HG03571 (cell line): Measurements from ENCODE around the gene TBC1D17.

Source experiments
- ATAC-seq: cut with Tn5 transposase; IDR thresholded peaks from one replicate; pipeline ENCODE4 v1.9.1; 2021; ENCODE audit not compliant: unreplicated experiment

The TBC1D17 gene

DNA sequence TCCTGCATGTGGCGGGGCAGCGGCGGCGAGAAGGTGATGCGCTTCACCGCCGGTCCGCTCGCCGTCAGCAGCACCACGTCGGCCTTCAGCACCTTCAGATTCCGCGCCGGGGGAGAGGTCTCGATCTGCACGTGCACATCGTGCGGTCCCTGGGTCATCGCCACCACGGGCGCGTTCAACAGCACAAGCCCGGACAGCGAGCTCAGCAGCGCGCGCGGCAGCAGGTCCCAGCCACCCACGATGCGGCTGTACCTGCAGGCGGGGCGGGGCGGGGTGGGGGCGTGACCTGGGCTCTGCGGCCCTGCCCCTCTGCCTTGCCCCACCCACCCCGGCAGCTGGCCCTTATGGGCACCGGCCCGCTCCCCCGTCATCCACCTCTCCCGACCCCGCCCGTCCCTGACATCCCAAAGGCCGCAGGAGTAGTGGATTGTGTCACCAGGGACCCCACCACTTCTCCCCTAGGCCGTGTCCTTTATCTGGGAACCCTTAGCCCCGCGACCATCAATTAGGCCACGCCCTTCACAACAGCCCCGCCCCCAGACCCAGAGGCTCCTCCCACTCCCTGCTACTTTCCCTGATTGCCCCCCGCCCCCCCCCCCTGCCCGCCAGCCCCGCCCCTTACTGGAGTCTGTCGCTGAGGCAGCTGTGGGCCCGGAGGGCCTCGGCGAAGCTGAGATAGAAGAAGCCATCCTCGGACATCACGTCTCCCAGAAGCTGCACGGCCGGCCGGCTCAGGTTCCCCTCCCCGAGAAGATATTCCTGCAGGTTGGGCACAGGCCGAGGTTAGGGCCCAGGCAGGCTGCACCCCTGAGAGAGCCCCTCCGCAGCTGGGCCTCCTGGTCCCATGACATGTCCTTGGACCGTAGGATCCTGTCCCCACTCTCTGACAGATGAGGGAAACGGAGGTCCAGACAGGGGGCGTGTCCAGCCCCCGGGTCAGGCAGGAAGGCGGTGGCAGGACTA, 13.1 kb downstream of the TBC1D17 start:
- no peak for ATAC-seq

DNA sequence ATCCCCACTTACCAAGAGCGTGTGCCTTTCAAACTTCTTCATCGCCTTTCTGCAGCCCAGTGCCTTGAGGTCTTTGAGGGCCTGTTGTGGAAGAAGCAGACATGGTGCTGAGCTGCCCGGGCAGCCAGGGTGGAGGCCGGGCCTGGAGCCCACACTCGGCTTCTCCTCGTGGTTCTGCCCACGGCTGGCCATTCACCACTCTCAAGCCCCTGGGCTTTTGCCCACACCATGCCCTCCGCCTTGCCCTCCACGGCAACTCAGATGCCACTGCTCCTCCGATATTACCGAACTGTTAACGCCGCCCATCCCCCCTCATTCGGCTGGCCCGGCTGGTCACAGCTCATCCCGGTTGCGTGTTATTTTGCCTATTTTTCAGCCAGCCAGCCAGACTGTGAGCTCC, 13.9 kb downstream of the TBC1D17 start:
- ATAC-seq = no peak

DNA sequence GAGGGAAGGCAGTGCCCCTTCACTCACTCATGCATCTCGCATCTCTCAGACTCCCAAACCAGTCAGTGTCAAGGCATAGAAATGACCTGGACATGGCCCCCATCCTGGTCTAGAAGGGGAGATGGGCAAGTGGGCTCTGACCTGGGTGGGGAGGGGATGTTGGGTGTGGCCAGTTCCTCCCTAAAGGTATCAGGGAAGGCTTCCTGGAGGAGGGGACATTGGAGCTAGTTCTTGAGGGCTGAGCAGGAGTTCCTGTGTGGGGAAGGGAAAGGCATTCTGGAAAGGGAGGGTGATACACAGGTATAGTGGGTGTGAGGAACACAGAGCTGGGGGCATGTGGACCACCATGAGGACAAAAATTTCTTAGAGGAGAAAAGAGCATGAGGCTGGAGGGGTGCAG, 15.2 kb downstream of the TBC1D17 start:
- ATAC-seq = no peak

DNA sequence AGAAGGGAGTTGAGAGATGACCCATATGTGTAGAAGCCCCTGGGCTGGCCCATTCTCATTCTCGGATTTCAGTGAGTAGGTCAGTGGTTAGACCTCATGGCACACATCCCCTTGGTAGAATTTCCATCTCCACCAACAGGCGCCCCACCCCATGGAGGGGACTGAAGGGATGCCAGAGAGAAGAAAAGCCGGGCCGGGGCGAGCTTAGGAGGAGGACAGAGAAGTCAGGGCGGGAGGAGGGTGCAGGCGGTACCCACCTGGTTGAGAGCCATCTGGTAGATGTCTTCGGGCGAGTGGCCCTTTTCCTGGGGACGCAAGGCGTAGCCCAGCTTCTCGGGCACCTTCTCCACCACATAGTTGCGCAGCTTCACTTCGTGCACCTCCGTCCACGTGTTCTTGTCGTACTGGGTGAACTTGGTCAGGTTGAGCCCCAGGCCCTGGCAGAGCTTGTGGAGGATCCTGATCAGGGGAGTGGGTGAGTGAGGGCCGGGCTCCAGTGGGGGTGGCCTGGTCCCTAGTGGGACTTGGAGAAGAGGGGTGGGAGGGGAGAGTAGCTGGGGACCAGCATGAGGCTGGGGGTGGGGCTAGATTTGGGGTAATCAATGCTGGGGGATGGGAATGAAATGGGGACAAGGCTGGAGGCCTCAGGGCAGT, 16.6 kb downstream of the TBC1D17 start:
- no peak for ATAC-seq

DNA sequence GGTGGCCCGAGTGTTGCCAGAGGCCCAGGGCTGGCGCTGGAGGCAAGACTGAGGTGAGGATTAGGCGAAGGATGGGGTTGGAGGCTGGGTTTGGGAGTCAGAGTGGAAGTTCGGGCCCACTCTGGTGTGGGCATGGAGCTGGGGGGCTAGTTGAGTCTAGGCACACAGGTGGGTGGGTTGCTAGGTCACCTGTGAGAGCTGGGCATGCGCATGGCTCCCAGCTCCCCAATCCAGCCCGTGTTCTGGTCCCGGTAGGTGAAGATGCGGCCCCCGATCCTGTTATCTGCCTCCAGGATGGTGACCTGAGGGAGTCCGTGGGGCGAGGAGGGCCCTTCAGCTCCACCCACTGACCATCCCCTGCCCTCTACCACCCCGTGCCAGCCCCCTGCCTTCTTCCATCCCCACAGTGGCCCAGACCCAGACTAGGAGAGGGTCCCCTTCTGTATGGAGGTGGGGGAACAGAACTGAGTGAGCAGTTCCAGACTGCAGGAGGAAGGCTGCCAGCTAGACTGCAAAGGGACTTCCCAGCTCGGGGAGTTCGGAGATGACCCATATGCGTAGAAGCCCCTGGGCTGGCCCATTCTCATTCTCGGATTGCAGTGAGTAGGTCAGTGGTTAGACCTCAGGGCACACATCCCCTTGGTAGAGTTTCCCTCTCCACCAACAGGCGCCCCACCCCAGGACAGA, 17.5 kb downstream of the TBC1D17 start:
- ATAC-seq = no peak

DNA sequence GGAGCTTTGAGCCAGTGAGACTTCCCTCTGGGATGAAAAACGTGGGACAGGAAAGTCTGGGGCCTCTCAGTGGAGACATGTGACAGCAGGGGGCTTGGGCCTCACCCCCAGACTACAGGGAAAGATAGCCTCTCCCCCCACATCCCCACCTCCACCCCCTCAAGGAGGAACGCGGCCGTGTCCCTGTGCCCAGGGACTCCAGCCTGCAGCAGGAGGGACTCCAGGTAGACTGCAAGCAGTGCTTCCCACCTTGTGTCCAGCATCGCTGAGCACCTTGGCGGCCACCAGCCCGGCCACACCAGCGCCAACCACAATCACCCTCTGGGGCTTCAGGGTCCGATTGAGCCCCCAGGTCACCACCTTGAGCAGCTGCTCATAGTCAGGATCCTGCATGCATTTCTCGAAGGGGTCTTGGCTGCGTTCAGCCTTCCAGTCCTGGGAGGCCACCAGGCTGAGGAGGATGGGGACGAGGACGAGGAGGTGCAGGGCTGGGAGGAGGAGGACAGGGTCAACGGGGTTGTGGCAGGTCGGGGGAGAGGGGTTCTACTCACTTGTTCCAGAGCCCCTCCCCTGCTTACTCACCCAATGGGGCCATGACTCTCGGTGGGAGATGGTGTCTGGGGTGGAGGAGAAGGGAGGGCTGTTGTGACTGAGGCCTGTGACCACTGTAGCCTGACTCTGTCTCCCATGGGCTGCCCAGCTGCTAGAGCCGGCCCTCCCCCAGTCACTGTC, 18.2 kb downstream of the TBC1D17 start:
- no peak for ATAC-seq

DNA sequence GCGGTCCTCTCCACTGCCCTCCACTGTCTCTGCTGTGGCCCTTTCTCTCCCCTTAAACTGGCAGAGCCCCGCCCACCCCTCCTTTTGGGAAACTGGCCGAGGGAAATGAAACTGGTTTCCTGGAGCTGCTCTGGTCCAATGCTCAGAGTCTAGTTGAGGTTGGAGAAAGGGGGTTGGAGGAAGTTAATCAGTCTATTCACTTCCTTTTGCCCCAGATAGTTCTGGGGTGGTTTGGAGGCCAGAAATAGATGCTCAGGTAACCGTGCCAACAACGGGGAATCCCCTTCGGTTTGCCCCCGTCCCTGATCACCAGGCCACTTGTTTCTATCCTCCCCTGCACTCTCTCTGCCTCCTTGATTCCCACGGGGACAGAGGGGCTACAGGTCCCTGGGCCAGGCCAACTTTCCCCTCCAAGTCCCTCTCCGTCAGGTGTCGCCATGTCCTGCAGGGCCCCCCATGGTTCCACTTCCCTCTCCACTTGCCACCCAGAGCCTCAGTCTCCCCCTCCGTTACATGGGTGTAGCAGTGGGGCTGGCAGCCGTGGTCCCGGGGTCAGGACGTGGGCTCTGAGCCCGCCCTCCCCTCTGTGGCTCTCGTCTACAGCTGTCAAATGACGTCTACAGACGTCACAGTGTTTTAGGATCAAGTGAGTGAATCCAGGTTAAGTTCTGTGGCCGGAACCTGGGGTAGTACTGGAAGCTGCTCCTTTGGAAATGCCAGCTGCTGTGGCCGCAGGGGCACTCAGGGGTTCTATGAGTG, 19.5 kb downstream of the TBC1D17 start, which contains the start of gene IL4I1:
TSS of gene IL4I1 (minus strand) at position 25 of the 759 bp plus-strand sequence. CDS start 727 bp downstream, outside the sequence.
- ATAC-seq = peak; percentile 44

DNA sequence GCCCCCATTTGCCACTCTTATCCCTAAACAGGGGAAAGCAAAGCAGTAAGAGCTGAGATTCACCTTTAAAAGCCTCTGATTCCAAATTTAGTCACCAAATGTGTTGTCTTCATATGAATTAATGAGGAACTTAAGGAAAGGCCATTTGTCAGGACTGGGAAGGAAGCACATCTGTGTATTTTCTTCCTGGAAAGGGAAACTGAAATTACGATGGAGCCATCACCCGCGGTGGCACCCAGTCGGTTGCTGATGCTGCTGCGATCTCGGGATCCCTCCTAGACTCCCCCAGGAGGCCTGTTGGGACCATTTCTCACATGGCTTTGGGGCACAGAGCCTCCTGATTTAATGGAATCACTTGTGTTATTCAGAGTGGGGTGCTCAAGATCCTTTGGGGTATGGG, 26.6 kb downstream of the TBC1D17 start:
- no peak for ATAC-seq

DNA sequence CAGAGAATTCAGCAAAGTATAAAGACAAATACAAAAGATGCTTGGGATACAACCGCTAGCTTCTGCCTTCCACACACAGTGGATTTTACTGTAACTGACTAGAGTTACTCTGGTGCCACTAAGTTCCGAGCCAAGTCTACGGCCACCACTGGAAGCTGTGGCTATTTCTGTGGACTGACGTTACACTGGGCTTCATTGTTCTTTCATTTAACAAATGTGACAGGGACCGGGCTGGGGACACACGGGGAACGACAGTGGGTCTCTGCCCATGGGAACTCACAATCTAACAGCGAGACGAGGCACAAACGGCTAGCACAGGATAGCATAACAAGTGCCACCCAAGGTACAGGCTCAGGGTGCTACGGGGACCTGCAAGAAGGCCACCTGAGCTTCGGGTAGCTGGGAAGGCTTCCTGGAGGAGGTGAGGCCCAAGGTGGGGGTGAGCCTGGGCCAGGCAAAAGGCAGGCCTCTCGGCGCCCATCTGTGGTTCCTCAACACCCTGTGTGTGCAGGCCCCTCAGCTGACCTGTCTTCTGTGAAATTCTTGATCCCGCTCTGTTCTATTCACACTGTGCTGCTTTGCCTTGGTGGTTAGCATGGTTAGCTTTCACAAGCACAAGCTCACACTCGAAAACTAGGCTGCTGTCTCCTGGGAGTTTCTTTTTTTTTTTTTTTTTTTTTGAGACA, 29.5 kb downstream of the TBC1D17 start:
- no peak for ATAC-seq

DNA sequence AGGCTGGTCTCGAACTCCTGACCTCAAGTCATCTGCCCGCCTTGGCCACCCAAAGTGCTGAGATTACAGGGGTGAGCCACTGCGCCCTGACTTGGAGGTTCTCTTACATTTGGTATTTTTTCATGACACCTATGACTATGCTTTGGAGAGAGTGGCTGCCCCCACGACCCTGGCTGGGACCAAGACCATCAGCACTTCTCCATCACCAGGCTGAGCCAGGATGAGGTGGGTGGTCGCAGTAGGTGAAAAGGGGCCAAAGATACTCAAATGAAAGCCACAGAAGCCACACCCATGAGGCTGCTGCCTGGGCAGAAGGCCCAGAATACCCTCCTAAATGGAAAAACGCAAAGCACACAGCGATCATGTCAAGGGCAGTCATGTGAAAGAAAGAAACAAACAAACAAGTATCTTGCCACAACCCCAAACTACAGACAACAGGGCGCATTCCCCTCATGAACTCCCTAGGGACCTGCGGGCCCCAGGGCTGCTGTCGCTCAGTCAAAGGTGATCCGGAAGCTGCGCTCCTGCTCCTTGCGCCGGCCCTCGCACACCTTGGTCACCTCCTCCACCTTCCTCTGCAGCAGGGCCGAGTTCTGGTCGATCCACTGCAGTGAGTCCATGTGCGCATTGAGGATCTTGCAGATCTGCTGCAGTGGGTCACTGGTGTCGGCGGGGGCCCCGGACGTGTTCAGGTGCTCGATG, 30.4 kb downstream of the TBC1D17 start:
- no peak for ATAC-seq

DNA sequence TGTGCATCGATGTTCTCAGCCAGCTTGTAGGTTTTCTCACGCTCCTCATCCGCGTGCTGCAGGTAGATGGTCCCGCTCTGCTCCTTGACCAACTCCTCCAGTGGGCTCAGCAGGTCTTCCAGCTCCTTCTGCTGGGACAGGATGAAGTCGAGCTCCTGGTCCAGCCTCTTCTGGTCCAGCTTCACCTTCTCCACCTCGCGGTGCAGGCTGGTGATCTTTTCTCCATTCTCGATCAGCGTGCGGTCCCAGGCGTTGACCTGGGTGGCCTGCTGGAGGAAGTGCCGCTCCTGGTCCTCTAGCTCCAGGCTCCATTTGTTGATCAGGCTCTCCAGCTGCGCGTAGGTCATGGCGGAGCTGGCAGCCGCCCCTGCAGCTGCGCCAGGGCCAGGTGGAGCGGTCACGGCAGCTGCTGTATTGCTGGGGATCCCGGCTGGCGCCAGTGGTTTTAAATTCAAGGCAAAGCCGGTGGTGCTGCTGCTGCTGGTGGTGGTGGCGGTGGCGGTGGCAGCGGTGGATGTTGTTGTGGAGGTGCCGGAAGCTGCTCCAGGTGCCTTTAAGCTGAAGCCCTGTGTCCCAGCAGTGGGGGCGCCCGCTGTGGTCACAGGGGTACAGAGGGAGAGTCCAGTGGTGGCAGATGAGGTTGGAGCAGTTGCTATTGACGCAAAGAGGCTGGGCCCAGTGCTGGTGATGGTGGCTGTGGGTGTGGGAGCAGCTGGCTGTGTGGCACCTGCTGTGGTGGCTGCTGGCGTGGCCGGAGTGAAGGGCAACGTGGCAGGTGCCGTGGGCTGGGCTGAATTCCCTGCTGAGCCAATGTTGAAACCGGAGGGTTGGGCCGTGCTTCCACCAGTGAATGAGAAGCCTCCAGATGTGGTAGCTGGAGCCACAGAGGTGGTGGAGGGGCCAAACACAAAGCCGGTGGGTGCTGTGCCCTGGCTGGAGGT, 31.2 kb downstream of the TBC1D17 start:
- no peak for ATAC-seq

DNA sequence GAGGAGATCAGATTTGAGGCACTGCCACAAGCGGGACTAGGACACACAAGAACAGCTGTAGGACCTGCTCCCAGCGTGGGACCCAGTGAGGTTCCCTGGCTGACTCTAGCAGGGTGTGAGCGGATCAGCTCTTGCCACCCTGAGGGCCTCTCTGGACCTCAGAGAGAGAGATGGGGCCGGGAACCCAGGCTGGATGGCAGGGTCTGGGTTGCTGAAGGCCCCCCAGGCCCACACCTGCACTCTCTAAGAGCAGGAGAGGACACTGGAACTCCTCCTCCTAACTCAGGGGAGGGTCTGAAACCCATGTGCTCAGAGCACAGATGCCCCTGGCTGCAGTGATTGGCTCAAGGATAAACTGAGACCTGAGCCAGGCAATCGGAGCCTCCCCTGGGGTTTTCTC, 32.7 kb downstream of the TBC1D17 start:
- ATAC-seq = no peak

DNA sequence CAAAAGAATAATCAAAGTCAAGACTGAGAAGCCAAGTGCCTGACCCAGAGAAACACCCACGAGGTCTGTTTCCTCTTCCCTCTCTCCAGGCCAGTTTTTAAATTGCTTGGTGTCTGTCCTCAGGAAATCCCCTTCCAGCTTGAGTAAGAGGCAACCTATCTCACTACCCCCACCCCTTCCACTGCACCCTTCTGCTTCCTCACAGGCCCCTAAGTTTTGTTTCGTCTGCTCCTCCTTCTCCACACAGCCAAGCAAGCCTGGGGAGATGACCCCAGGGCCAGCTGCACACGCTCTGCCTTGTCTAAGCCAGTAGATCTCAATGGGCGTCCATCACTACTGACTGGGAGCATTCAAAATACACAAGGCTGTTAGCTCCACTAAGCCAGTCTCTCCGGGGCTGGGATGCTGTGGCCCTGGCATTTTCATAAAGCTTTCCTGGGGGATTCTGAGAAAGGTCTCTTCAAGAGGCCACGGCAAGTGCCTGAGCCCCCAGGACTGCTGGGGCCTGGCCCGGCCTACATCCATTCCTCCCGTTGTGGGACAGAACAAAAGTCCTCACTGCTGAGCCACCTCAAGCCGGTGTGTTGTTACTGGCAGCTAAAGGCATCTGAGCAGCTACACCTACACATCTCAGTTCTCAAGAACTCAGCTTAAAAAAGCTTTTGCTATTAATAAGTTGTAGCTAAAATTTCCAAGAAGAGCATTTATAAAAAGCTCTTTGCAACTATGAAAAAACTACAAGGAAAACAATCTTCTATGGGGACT, 34.1 kb downstream of the TBC1D17 start:
- peak; percentile 43 for ATAC-seq

DNA sequence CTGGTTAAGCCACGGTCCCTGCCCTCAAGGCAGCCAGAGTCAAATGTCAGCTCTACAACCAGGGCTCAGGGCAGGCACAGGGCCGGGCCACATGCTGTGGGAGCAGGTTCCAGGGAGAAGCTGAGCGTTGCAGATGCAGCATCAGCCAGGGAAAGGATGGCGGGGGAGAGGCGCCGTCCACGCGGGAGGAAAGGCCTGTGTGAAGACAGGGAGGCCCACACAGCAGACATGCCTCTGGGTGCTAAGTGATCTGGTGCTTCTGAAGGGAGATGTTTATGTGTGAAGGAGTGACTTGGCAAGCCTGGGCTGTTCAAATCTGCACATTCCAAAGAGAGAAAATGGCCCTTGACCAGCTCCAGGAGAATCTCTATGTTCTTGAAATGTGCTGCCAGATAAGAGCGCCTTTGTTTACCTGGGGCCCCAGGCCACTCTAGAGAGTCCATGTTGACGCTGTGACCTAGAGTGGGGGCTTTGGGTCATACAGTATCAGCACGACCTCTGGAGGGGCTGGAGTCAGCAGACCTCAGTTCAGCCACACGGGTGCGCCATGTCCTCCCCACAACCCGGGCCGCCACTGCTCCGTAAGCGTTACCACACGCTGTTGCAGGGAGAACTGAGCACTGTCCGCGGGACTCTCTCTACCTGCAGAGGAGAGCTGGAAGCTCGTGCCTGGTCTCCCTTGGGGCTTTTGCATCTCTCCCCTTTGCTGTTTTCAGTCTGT, 35.6 kb downstream of the TBC1D17 start:
- ATAC-seq = no peak

DNA sequence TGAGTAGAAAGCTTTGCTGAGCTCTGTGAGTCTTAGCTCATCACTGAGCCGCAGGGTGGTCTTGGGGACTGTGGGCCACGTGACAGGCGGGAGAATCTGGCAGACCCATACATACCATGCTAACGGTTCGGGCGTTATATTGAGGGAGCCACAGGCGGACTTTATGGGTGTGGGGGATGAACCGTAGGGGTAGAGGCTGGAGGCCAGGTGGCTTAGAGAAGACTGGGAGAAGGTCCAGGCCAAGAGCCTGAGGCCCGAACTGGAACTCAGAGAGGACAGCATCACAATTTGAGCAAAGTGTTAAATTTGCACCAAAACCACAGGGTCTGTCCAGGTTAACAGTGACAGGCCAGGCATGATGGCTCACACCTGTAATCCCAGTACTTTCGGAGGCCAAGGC, 36.2 kb downstream of the TBC1D17 start:
- no peak for ATAC-seq

DNA sequence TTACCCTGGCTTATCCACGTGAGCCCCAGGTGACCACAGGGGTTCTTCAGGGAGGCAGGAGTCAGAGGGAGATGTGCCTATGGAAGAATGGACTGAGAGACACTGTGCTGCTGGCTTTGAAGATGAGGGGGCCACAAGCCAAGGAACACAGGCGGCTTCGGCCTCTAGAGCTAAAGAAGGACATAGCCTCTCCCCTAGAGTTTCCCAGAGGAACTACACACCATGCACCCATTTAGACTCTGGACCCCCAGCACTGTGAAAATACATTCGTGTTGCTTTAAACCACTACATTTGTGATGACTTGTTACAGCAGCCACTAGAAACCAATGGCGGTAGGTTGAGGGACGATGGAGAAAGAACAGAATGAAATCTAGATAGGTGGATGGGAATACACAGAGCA, 37.8 kb downstream of the TBC1D17 start:
- no peak for ATAC-seq
